GM18873 (cell line): ENCODE data around the gene CHST11.

Source experiments
- ATAC-seq: cut with Tn5 transposase; IDR thresholded peaks from one replicate; pipeline ENCODE4 v1.9.1; 2021; ENCODE audit warnings: mild to moderate bottlenecking, moderate library complexity, moderate number of reproducible peaks; ENCODE audit not compliant: unreplicated experiment, low FRiP score

Gene CHST11

GRCh38 chr12:104701756-104702155 is 245.0 kb downstream of the CHST11 start:
- no peak for ATAC-seq

GRCh38 chr12:104702565-104703139 is 245.9 kb downstream of the CHST11 start:
- no peak for ATAC-seq

- ATAC-seq = no peak
Measured at GRCh38 chr12:104703372-104703771, 246.6 kb downstream of the CHST11 start.

- no peak for ATAC-seq
Measured at GRCh38 chr12:104704224-104704779, 247.6 kb downstream of the CHST11 start.

GRCh38 chr12:104707194-104707593 is 250.4 kb downstream of the CHST11 start:
- ATAC-seq = no peak

- ATAC-seq = no peak
Measured at GRCh38 chr12:104707794-104708558, 251.2 kb downstream of the CHST11 start.

- ATAC-seq = no peak
Measured at GRCh38 chr12:104708891-104709290, 252.1 kb downstream of the CHST11 start.

GRCh38 chr12:104709692-104710435 is 253.1 kb downstream of the CHST11 start:
- ATAC-seq = no peak

GRCh38 chr12:104710940-104711689 is 254.4 kb downstream of the CHST11 start:
- no peak for ATAC-seq

GRCh38 chr12:104712477-104712876 is 255.7 kb downstream of the CHST11 start:
- no peak for ATAC-seq

- no peak for ATAC-seq
Measured at GRCh38 chr12:104712968-104713367, 256.2 kb downstream of the CHST11 start.

GRCh38 chr12:104713444-104713843 is 256.7 kb downstream of the CHST11 start:
- ATAC-seq = no peak

- ATAC-seq = no peak
Measured at GRCh38 chr12:104714369-104714768, 257.6 kb downstream of the CHST11 start.

- no peak for ATAC-seq
Measured at GRCh38 chr12:104716172-104716571, 259.4 kb downstream of the CHST11 start.

- no peak for ATAC-seq
Measured at GRCh38 chr12:104718304-104718929, 261.7 kb downstream of the CHST11 start.

GRCh38 chr12:104719700-104720338 is 263.1 kb downstream of the CHST11 start:
- ATAC-seq = no peak

GRCh38 chr12:104720339-104721038 is 263.7 kb downstream of the CHST11 start:
- no peak for ATAC-seq

GRCh38 chr12:104721039-104721405 is 264.3 kb downstream of the CHST11 start:
- no peak for ATAC-seq

- no peak for ATAC-seq
Measured at GRCh38 chr12:104721936-104722335, 265.2 kb downstream of the CHST11 start.
